ENCODE results near the gene DNAJC16. TPM values are rescaled to one million over a fixed set of nuclear protein-coding genes. Genes with fewer than 3 reads are reported as not detected.
"Not testable (repeated sequence)": the region's sequence is repeated elsewhere in the genome, so short reads cannot be mapped to it uniquely, and the experiment has no call there.

The DNAJC16 gene
- total RNA-seq, 1 donor from 2014 or later, result 33.6 TPM

DNA sequence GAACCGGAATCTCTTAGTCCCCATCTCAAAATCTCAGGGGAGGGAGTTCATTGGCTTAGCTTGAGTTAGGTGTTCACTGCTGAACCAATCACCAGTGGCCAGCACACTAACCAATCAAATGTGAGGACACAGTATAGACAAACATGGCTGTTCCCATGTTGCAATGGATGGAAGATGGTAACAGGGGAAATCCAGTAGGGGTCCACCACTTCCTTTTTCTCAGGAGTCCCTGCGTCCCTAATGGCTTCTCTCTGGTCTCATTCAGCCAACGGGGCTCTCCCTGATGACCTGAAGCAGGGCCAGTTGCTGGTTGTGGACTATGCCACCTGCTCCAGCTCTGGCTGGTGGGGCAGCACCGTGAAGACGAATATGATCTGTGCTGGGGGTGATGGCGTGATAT is 41.0 kb upstream of the DNAJC16 start:
- H3K27me3 ChIP-seq, result no peaks in the 10 kb centered on the region

DNA sequence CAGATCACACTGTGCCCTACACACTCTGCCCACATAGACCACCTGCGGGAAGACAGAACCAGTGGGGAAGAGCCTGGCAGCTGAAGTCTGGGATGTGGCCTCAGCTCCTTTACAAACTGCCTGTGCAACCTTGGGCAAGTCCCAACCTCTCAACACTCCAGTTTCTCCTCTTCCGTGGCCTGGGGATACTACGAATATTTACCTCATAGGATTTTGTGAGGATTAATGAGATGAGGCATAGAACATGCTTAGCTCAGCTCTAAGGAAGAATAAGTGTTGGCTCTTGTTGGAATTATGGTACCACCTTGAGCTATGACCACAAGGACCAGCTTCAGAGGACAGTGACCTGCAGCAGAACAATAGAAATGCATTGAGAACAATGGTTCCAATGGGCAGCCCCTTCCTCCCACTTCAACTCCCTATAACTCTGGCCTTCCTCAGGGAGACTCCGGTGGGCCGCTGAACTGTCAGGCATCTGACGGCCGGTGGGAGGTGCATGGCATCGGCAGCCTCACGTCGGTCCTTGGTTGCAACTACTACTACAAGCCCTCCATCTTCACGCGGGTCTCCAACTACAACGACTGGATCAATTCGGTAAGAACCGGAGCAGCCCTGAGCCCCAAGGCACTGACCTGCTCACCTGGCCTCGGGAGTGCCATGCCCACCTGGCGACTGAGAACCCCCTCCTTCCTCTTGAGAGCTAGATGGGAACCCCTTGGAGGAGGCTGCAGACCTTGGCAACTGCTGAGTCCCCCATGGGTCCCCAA is 39.6 kb upstream of the DNAJC16 start:
- H3K27ac Mint-ChIP-seq; H3K27me3 Mint-ChIP-seq (ENCODE audit: insufficient read depth, low read depth); H3K9ac ChIP-seq; H4K20me1 ChIP-seq (ENCODE audit: low read depth); H3K4me1 ChIP-seq; H3K27me3 ChIP-seq; H3K27ac ChIP-seq; H3K9me3 Mint-ChIP-seq; H3K4me3 Mint-ChIP-seq; DNase-seq (ENCODE audit: low spot score); H3F3A ChIP-seq (ENCODE audit: low read depth); H3K36me3 ChIP-seq; H3K79me2 ChIP-seq (ENCODE audit: low read depth); H3K4me2 ChIP-seq; H3K4me3 ChIP-seq; H2AFZ ChIP-seq (replicated peaks); H3K9me3 ChIP-seq (ENCODE audit: low read depth); H3K4me1 Mint-ChIP-seq: not testable (repeated sequence)
- H3K36me3 Mint-ChIP-seq, result peaks cover 12% of the 10 kb centered on the region

More for the DNA sequence above, 41.0 kb upstream of the DNAJC16 start:
- Mint-ChIP-seq H3K36me3 (peaks cover 12% of the 10 kb centered on the region), H3K9me3 (no peaks in the 10 kb centered on the region), H3K27ac (no peak overlapping the region), H3K4me3 (no peak overlapping the region), H3K4me1 (no peaks in the 10 kb centered on the region), H3K27me3 (ENCODE audit: insufficient read depth, low read depth) (no peaks in the 10 kb centered on the region)
- Histone ChIP-seq H3K4me3 (no peak overlapping the region), H3F3A (ENCODE audit: low read depth) (no peaks in the 10 kb centered on the region), H3K4me1 (no peaks in the 10 kb centered on the region), H2AFZ (replicated peaks) (no peak overlapping the region), H3K9me3 (ENCODE audit: low read depth) (no peaks in the 10 kb centered on the region), H4K20me1 (ENCODE audit: low read depth) (no peaks in the 10 kb centered on the region), H3K9ac (no peak overlapping the region), H3K27ac (no peak overlapping the region), H3K36me3 (no peaks in the 10 kb centered on the region), H3K79me2 (ENCODE audit: low read depth) (no peaks in the 10 kb centered on the region), H3K4me2 (no peak overlapping the region)
- TF ChIP-seq, protein P1, sequence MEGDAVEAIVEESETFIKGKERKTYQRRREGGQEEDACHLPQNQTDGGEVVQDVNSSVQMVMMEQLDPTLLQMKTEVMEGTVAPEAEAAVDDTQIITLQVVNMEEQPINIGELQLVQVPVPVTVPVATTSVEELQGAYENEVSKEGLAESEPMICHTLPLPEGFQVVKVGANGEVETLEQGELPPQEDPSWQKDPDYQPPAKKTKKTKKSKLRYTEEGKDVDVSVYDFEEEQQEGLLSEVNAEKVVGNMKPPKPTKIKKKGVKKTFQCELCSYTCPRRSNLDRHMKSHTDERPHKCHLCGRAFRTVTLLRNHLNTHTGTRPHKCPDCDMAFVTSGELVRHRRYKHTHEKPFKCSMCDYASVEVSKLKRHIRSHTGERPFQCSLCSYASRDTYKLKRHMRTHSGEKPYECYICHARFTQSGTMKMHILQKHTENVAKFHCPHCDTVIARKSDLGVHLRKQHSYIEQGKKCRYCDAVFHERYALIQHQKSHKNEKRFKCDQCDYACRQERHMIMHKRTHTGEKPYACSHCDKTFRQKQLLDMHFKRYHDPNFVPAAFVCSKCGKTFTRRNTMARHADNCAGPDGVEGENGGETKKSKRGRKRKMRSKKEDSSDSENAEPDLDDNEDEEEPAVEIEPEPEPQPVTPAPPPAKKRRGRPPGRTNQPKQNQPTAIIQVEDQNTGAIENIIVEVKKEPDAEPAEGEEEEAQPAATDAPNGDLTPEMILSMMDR (IDR thresholded peaks at IDR 0.05), result no peak
- no peak for TF ChIP-seq EZH2phosphoT487 (IDR thresholded peaks at IDR 0.05)
- no peak for TF ChIP-seq EZH2 (IDR thresholded peaks at IDR 0.05)
- no peak for DNase-seq (ENCODE audit: low spot score)

DNA sequence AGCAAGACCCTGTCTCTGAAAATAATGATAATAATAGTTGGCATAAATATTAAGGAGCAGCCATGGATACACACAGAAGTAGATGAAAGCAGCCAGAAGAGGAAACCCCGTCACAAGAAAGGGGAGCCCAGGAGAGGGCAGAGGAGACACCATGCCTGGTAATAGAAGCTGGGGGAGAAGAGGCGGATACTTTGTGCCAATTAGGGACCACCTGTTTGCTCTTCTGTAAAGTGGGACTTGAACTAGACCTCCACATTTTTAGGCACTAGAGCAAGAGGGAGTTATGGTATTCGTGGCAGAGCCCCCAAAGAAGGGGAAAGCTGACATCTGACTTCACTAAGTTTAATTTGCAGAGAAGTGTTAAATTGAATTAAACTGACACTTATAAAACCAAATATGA is 38.3 kb upstream of the DNAJC16 start:
- no peak overlapping the region for H3K27ac ChIP-seq
- H2AFZ ChIP-seq (replicated peaks), result no peak overlapping the region
- no peaks in the 10 kb centered on the region for H3K9me3 Mint-ChIP-seq
- H3K27me3 ChIP-seq, result no peaks in the 10 kb centered on the region
- H3K4me2 ChIP-seq, result no peak overlapping the region
- H3F3A ChIP-seq (ENCODE audit: low read depth), result no peaks in the 10 kb centered on the region
- no peaks in the 10 kb centered on the region for H3K79me2 ChIP-seq (ENCODE audit: low read depth)
- no peaks in the 10 kb centered on the region for H3K4me1 ChIP-seq
- H3K36me3 ChIP-seq, result no peaks in the 10 kb centered on the region
- no peak overlapping the region for H3K27ac Mint-ChIP-seq
- no peak for DNase-seq (ENCODE audit: low spot score)
- no peaks in the 10 kb centered on the region for H3K9me3 ChIP-seq (ENCODE audit: low read depth)
- H3K36me3 Mint-ChIP-seq, result peaks cover 12% of the 10 kb centered on the region
- no peak overlapping the region for H3K4me3 ChIP-seq
- no peak overlapping the region for H3K9ac ChIP-seq
- no peak overlapping the region for H3K4me3 Mint-ChIP-seq
- TF ChIP-seq EZH2phosphoT487 (IDR thresholded peaks at IDR 0.05) (no peak), EZH2 (IDR thresholded peaks at IDR 0.05) (no peak)
- TF ChIP-seq, protein P1 (IDR thresholded peaks at IDR 0.05), result no peak
- H4K20me1 ChIP-seq (ENCODE audit: low read depth), result no peaks in the 10 kb centered on the region
- no peaks in the 10 kb centered on the region for H3K4me1 Mint-ChIP-seq
- no peaks in the 10 kb centered on the region for H3K27me3 Mint-ChIP-seq (ENCODE audit: insufficient read depth, low read depth)

DNA sequence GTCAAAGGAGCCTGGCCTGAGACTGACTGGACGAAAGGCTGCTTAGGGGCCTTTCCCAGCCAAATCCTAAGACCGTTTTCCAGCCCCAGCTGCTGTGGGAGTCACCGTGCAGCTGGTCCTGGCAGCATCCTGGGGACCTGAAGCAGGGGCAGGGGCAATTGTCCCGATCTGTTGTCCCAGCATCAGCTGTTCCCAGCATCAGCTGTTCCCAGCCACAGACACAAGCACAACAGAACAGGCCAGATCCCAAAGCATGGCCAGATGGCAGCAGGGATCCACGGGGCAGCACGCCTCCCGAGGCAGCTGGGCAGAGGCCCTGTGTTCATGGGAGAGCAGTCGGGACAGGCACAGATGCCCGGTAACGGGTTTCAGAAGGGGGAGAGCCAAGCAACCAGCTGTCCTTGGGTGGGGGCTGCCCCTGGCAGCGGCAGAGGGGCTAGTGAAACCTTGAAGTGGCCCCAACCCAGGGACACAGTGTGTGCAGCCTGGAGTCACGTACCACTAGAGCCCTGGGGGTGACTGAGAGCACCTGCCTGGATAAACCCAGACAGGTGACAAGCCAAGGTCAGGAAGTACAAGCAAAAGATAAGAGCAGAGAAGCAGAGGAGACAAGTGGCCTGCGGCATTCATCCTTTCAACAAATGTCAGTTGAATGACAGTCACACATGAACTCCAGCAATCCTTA is 37.5 kb upstream of the DNAJC16 start:
- Histone ChIP-seq H3K4me3 (no peak overlapping the region), H3K27me3 (no peaks in the 10 kb centered on the region), H3K27ac (no peak overlapping the region), H3K79me2 (ENCODE audit: low read depth) (no peaks in the 10 kb centered on the region), H2AFZ (replicated peaks) (no peak overlapping the region), H4K20me1 (ENCODE audit: low read depth) (no peaks in the 10 kb centered on the region), H3K9me3 (ENCODE audit: low read depth) (no peaks in the 10 kb centered on the region), H3K9ac (no peak overlapping the region), H3K36me3 (no peaks in the 10 kb centered on the region), H3K4me1 (no peaks in the 10 kb centered on the region), H3K4me2 (no peak overlapping the region), H3F3A (ENCODE audit: low read depth) (no peaks in the 10 kb centered on the region)
- Mint-ChIP-seq H3K27ac (no peak overlapping the region), H3K4me3 (no peak overlapping the region), H3K9me3 (no peaks in the 10 kb centered on the region), H3K27me3 (ENCODE audit: insufficient read depth, low read depth) (peaks cover 2% of the 10 kb centered on the region), H3K4me1 (no peaks in the 10 kb centered on the region), H3K36me3 (peaks cover 12% of the 10 kb centered on the region)
- DNase-seq (ENCODE audit: low spot score), result no peak
- TF ChIP-seq, protein P1 (IDR thresholded peaks at IDR 0.05), result no peak
- TF ChIP-seq EZH2phosphoT487 (IDR thresholded peaks at IDR 0.05), result no peak
- no peak for TF ChIP-seq EZH2 (IDR thresholded peaks at IDR 0.05)

DNA sequence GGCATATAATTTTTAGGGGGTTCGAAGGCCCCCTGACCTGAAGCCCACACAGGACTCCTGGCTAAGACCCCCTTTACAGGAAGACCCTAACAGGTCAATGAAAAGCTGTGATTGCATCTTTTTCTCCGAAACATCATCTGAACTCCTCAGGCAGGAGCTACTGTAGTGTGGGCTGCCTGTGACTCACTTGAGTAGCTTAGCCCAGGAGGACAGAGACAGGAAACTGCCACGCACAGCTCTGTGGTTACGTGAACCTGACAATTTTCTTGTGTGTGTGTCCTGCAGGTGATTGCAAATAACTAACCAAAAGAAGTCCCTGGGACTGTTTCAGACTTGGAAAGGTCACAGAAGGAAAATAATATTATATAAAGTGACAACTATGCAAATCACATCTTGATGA is 35.6 kb upstream of the DNAJC16 start:
- not testable (repeated sequence) for H3K27ac ChIP-seq; H3K27ac Mint-ChIP-seq; DNase-seq (ENCODE audit: low spot score); H3F3A ChIP-seq (ENCODE audit: low read depth); H3K9me3 ChIP-seq (ENCODE audit: low read depth); H3K79me2 ChIP-seq (ENCODE audit: low read depth); H3K4me1 ChIP-seq; H3K27me3 Mint-ChIP-seq (ENCODE audit: insufficient read depth, low read depth); H3K36me3 Mint-ChIP-seq; H3K4me3 ChIP-seq; H3K36me3 ChIP-seq; H3K4me3 Mint-ChIP-seq; H3K9me3 Mint-ChIP-seq; H2AFZ ChIP-seq (replicated peaks); H3K9ac ChIP-seq; H3K4me1 Mint-ChIP-seq; H4K20me1 ChIP-seq (ENCODE audit: low read depth); H3K4me2 ChIP-seq; H3K27me3 ChIP-seq

All from neural progenitor cell (in vitro differentiated cells).